ENCODE measurements around the gene MON2.
A peak's percentile ranks its signal among the peaks of the same experiment; 100 is the strongest.
"Not testable (repeated sequence)": the region's sequence is repeated elsewhere in the genome, so short reads cannot be mapped to it uniquely, and the experiment has no call there.

Gene MON2

DNA sequence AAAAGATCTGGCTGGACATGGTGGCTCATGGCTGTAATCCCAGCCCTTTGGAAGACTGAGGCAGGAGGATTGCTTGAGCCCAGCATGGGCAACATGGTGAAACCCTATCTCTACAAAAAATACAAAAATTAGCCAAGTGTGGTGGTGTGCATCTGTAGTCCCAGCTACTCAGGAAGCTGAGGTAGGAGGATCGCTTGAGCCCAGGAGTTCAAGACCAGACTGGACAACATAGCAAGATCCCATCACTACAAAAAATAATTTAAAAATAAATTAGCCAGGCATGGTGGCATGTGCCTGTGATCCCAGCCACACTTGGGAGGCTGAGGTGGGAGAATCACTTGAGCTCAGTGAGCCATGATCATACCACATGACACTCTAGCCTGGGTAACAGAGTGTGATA is 92.7 kb downstream of the MON2 start:
- DNase-seq: not testable (repeated sequence)

DNA sequence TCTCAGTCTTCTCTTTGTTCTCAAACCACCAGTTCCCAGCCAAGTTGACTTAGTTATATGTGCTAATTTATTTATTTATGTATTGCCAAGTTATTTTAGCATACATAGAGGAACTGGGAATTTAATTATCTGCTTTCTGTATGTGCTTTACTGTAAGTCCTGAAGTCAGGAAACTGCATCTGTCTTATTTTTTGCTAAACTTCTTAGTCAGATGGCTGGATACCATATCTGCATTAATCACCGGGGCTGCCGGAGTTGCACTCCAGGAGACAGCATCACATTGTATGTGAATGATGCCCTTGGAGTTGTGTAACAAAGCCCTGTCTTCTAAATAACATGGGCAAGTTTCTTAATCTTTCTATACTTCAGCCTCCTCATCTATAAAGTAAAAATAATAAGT is 96.2 kb downstream of the MON2 start:
- peak; percentile 51 for DNase-seq

DNA sequence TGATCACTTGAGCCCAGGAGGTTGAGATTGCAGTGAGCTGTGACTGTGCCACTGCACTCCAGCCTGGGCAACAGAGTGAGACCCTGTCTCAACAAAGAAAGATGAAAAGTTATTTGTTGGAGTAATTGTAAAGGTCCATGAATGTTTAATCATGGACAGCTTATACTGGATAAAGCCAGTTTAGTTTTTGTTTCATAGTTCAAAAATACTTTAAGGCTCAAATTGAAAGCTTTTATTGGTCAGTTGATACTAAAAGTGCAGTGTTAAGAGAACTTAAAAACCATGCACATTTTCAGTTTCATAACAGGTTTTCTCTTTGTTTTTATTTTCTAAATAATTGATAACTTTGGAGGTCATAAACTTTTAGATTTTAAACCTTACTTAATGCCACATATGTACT is 108.4 kb downstream of the MON2 start:
- no peak for DNase-seq

DNA sequence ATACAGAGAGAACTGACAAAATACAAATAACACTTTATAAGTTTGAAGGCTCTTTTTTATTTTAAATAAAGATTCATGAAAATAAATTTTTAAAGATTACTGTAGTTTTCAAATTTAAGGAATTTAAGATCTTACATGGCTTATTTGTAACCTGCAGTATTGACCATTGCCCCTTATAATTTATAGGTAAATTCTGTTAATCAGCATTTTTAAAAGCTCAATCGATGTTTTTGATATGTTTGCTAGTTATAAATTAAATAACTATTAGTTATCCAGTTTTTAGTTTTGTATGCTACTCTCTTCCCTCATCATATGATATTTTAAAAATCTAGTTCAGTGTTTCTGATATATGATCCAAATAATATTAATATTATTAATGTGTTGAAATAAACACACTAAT is 109.9 kb downstream of the MON2 start:
- DNase-seq: no peak

DNA sequence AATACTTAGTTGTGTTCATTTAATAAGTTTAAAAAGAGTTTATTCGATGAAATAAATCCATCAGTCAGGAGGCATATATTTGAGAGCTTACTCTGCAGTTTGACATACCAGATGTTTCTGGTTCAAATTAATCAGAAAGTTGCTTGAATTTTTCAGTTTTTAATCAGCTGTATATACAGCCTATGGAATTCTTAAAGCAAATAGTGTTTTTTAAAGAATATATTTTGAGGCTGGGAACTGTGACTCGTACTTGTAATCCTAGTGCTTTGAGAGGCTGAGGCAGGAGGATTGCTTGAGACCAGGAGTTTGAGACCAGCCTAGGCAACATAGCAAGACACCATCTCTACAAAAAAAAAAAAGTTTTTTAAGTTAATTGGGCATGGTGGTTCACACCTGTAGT is 112.1 kb downstream of the MON2 start:
- DNase-seq: peak; percentile 45

DNA sequence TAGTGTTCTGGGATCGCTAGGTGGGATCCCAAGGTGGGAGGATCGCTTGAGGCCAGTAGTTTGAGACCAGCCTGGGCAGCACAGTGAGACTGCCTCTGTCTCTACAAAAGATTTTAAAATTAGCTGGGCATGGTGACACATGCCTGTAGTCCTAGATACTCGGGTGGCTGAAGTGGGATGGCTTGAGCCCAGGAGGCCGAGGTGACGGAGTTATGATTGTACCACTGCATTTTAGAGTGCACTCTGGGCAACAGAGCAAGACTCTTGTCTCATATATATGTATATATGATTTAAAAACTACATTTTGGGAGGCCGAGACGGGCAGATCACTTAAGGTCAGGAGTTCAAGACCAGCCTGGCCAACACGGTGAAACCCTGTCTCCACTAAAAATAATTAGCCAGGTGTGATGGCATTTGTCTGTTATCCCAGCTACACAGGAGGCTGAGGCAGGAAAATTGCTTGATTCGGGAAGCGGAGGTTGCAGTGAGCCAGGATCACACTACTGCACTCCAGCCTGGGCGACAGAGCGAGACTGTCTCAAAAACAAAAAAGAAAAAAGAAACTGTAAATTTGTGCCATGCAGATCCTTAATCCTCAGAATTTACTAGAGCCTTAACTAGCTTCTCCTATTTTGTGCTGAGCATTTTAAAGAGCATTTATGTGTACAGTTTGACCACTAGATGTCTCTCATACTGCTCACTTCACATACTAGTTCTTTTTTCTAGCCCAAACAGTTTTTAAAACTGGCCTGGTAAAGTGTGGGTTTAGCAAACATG is 114.8 kb downstream of the MON2 start:
- DNase-seq: peak; percentile 70

DNA sequence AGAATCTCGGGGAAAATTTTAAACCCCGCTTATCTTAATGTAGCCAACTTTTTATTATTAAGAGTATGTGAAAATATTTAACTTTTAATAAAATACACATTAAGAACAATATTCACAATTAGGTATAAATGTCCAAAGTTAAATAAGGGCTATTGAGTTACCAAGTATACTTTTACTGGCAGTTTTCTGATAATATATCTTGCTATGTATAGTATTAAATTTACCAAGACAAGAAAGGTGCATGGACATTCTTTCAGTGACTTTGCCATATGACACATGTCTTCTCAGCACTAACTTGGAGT is 115.4 kb downstream of the MON2 start:
- DNase-seq: no peak

DNA sequence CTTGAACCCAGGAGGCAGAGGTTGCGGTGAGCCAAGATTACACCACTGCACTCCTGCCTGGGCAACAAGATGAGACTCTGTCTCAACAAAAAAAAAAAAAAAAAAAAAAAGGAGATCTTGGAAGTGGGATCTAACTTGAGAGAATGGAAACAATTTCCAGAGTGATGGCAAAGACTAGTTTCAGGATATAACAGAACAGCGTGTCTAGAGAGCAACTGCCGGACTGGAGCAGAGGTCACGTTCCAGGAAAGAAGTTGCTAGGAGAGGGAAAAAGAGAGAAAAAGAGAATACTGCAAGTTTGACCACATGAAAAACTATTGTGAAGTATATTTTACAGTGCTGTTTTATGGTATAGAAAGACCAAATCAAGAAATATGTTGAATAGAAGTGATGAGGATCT is 118.0 kb downstream of the MON2 start:
- no peak for DNase-seq

DNA sequence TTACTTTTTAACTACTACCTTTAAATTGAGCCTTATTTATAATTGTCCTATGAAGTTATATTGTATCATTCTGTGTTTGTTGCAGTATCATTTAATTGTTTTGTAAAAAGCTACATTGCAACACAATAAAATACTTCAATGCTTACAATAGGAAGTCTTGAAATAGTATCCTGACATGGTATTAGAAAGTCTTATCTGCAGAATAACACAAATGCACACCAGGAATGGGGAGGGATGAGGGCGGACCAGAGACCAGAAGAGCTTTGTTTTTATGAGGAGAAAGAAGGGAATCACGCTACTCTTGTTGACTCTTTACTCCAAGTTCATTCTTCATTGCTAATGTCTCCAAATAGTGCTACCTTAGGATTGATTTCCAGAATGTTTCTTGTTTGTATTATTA is 120.2 kb downstream of the MON2 start:
- DNase-seq: no peak

DNA sequence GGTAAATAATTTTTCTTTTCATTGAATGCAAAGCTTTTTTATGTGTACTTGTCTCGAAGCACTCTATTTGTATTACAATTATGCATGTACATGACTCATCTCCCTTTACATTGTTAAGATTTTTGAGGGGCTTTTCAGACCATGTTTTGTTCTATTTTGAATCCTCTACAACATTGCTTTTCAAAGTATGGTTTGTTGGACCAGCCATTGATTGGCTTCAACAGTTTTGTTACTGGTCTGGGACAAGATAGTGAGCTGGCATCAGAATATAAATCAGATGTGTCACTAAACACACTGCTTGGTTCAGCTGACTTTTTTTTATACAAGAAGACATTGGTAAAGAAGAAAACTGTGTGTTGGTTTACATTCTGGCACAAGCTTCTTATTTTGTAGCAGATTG is 122.3 kb downstream of the MON2 start:
- peak; percentile 69 for DNase-seq

DNA sequence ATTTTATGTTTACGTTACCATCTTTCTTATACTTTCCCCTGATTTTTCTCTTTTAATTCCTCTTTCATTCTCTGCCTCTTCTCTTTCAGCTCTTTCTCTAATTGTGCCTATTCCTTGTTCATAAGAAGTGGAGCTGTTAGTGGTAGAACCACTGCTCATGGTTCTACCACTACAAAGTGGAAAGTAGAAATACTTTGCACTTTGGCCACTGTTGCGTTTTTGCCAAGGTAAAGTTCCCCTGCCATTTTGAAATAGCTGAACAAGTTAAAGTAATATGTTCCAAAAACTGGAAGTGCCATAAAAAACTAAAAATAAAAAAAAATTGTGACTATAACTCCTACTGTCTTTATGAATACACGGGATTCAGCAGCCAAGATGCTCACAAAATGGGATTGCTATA is 130.6 kb downstream of the MON2 start:
- DNase-seq: no peak

DNA sequence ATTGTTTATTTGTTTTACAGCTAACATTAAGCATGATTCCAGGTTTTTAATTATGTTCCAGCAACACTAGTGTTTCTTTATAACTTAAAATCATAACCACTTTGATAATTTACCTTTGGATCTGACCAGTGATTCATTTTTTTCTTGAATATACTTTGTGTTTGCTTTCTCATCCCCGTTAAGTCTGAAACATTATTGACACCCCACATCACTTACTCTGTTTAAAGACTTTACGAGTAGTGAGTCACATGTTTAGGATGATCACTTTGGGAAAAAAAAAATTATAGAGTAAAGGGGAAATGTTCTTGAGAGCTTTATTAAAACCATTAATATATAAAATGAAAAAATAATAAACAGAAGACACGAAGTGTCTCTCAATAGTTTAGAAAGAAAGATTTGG is 132.2 kb downstream of the MON2 start:
- no peak for DNase-seq

DNA sequence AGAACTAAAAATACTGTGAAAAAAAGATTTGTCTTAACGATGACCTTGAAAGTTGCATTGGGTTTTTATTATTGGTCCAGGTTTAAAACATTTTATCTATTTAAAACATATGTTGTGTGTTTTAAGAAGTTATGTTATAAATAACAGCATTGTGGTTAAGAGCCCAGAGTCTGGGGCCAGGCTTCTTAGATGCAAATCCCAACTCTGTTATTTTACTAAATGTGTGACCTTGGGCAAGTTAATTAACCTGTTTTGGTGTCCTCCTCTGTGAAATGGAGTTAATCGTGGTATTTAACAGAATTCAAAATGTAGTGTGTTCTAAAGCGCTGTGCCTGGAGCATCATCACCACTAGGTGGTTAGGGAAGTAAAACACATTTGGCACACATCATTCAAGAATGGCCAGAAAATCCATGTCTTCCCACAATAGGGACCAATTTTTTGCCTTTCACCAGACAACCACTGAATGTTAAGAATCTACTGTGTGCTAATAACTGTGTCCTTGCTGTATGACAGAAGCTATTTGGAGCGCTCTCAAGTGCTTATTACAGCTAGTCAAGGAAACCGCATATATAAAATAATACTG is 133.3 kb downstream of the MON2 start:
- no peak for DNase-seq

DNA sequence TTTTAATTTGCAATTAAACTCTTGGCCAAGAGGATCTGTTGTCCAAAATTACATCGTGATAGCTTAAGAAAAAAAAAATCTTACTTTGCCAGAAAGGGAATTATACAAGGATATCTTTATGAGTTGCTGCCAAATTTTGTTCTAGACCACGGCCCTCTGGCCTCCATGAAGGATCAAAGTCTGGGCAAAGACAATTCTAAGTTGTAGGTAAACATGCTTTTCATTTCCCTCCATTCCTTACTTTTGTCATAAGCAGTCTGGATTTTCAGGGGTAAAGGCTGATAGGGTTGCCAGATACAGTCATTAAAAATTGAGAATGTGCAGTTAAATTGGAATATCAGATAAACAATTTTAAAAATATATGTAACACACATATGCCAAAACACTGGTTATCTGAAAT is 135.1 kb downstream of the MON2 start:
- DNase-seq: no peak

DNA sequence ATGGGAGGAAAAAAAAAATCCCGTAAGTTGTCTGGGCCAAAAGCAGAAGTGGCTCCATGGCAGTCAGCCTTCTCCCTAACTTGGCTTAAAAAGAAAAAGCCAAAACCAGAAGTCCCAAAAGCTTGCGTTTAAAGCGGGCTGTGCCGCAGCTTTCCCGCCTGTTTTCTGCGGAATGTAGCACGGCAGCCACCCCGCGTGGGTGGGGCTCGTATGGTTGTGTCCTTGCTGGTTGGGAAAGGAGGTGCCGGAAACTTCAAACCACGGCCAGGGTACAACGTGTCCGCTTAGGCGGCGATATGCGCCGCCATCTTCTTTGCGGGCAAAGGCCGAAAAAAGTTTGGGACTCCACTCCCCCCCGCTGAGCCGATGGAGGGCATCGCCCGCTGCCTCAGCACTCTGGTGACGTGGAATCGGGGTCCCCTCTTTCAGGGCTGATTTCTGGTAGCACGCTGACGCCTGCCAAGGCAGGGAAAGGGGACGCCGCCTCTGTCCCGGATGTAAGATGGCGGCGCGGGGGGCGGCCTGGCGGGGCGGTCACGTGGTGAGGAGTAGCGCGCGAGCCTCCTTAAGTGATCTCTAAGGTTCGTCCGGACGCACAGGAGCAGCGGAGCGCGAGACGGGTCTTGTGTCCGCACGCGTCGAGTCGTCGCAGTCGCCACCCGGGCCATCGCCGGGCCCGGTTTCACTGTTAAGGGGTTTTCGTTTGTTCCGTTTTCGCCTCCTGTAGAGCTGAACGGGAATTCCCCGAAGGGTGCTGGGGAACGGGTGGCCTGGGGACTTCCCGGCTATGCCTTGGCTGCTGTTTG is 135.8 kb downstream of the MON2 start:
- DNase-seq: peak; percentile 94

DNA sequence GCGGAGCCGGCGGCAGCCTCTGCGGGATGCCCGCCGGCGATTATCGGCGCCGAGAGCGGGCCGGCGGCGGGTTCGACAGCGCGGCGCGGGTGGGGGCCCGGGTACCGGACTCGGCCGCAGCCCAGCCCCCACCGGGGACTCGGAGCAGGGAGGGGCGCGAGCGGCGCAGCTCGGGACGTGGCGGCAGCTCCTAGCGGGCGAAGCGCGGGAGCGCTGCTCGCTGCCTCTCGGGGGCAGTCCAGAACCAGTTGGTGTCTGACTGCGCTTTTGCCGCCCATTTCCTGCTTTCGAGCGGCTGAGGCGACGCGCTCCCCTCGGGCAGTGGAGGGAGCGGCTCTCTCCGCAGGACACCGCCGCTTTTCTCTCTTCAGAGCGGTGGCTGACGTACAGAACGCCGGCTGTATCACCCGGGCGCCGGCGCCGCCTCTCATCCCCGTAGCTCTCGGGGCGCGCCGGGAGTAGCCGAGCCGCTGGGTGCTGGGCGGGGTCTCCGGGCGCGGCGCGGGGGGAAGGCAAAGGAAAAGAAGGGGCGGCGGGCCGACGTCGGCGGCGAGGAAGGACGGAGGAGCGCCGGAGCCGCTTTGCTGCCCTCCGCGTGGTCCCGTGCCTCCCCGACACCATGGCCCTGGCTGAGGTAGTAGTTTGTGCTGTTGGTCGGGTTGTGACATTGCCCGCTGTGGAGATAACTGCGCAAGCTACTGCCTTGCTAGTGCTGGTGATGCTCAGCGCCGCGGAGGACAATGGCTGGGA is 136.6 kb downstream of the MON2 start:
- DNase-seq: peak; percentile 87

DNA sequence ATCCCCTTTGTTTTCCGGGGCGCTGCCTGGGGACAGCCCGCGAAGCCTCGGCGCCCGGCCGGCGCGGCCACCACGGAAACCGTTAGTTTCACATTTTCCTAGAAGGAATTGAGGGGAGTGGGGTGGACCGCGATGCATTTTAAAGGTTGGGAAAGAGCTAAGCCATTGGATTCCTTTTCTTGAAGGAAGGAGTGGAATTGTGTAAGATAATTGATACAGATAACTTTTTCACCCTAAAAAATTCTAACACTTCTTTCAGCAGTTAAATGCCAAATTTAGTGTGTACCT is 137.1 kb downstream of the MON2 start:
- DNase-seq: no peak

DNA sequence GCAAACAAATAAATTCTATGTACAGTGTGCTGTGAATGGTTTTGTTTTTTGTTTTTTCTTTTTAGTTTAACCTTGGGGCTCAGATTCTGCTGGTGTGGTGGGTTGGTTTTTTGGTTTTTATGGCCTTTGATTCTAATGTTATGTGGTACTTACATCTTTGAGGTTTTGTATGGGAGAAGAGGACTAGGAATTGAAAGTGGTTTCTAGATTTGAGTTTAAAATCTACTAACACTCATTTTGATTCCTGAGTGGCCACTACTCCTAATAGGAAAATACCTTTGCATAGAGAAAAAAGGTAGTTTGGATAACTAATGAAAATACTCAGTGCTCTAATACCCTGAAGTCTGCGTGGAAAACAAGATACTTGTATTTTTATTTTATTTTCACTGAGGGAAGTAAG is 137.7 kb downstream of the MON2 start:
- no peak for DNase-seq

DNA sequence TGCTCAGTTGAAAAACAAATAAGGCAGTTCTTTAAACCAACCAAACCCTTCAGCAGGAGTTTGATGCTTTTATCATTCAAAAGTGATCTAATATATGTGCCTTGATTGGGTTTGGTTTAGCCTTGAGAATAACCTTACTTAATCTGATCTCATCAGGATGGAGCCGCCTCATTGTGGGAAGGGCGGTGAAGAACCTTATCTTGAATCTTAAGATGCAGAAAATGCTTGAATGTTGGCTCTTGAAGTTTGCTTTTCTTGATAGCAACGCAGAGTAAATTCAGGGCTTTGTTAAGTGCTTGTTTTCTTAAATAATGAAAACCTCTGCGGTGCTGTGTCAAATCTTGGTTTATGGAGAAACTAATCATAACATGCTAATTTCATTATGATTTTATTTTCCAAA is 138.2 kb downstream of the MON2 start:
- peak; percentile 54 for DNase-seq

DNA sequence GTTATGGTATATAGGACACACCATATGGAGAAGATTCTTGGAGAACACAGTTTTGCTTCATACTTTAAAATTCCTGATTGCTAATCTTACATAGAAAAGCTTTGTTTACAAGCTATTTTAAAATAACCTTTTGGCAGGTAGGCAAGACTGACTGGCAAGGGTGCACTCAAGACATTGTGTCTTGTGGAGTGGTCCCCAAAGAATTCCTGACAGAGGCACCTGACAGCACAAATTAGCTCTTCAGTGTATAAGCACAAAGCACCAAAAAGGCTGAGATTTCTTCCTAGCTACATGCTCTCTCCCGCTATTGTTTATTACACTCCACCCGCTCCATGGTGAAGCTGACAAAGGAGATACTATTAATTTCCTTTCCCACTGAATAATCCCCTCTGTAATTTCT is 139.4 kb downstream of the MON2 start:
- DNase-seq: no peak

DNA sequence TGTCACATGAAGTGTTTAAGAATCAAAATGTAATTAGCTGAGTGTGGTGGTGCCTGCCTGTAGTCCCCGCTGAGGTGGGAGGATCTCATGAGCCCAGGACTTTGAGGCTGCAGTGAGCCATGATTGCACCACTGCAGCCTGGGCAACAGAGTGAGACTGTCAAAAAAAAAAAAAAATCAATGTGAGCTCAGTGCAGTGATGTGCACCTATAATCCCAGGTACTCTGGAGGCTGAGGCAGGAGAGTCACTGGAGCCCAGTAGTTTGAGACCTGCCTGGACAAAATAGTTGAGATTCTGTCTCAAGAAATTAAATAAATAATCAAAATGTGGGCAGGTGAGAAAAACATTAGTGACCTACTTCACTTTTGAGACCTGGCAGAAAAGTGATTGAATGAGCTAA is 140.0 kb downstream of the MON2 start:
- no peak for DNase-seq

DNA sequence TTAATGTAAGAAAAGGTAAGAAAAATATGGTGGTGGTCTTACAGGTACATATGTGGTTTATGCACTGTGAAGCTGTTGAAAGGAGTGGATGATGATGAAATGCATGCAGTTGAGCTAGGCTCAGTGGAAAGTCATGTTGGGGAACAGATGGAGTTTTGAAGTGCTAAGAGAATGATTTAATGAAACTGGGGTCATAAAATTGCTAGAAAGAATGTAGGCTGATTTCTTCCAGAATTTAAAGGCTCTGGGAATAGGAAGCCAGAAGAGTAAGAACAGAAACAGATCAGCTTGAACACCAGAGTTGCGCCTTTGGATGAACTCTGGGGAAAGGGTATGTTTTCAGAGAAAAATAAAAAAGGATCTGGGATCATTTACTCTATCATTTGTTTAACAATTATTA is 146.5 kb downstream of the MON2 start:
- peak; percentile 62 for DNase-seq

DNA sequence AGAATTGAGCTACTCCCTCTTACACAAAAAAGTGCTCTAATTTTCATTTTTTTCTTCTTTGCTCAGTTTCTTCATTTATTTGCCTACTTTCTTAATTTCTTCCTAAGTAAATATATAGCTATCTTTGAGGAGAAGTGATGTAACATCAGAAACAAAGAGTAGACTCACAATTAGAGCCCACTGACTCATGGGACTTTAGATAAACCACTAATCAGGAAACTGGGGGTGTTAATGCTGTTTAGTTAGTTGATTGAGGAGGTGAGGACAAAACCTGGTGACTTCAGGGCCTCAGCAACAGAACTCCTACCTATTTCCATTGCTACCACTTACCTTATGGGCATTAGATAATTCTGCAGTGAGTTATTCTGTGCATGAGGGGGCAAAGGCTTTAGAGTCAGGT is 151.7 kb downstream of the MON2 start:
- no peak for DNase-seq

DNA sequence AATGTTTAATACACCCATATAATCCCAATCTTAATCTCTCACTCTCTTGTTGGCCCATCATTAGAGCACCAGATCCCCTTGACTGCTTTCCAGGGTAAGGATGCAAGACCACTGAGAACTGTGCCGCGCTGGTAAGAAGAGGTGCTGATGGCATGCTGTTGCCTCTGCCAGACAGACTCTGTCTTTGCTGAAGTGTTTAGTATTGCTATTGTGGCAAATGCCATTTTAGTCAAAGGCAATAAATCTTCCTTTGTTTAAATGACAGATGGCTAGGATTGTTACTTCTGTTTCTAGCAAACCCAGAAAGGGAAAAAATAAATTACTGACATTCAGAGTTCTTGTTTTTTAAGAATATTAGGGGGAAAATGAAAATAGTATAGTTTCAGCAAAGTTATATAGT is 152.3 kb downstream of the MON2 start:
- no peak for DNase-seq

Data from fibroblast of skin of abdomen (primary cell).